GM10266 (cell line): ENCODE results near the gene NHERF1.

Experiments
- DNase-seq: peaks from one replicate; pipeline ENCODE4 v3.0.0; 2012; ENCODE audit errors: extremely low spot score
- TF ChIP-seq, protein P1 (sequence below): IDR thresholded peaks from 2 replicates; pipeline ENCODE4 v1.5.1; 2012; ENCODE audit warnings: mild to moderate bottlenecking, low read depth; ENCODE audit not compliant: control insufficient read depth, insufficient read depth; ENCODE audit errors: missing control alignments

The NHERF1 gene

DNA sequence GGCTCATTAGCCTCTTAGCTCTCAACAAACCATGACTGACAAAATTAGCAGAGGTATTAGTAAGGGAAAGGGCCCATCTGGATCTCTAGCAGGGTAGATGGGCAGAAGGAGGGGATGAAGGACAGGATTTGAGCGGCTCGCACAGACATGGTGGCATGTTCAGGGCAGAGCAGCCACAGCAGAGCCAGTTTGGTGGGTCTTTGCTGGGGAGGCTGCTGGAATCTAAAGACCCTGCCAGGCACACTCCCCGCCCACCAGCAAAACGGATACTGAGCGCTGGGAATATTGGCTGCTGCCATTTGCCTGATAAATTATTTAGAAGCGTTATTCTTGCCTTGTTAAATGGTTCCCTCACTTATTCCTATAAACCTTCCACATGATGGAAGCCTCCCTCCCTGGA is 48.4 kb downstream of the NHERF1 start:
- no peak for DNase-seq
- TF ChIP-seq, protein P1, sequence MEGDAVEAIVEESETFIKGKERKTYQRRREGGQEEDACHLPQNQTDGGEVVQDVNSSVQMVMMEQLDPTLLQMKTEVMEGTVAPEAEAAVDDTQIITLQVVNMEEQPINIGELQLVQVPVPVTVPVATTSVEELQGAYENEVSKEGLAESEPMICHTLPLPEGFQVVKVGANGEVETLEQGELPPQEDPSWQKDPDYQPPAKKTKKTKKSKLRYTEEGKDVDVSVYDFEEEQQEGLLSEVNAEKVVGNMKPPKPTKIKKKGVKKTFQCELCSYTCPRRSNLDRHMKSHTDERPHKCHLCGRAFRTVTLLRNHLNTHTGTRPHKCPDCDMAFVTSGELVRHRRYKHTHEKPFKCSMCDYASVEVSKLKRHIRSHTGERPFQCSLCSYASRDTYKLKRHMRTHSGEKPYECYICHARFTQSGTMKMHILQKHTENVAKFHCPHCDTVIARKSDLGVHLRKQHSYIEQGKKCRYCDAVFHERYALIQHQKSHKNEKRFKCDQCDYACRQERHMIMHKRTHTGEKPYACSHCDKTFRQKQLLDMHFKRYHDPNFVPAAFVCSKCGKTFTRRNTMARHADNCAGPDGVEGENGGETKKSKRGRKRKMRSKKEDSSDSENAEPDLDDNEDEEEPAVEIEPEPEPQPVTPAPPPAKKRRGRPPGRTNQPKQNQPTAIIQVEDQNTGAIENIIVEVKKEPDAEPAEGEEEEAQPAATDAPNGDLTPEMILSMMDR: no peak

DNA sequence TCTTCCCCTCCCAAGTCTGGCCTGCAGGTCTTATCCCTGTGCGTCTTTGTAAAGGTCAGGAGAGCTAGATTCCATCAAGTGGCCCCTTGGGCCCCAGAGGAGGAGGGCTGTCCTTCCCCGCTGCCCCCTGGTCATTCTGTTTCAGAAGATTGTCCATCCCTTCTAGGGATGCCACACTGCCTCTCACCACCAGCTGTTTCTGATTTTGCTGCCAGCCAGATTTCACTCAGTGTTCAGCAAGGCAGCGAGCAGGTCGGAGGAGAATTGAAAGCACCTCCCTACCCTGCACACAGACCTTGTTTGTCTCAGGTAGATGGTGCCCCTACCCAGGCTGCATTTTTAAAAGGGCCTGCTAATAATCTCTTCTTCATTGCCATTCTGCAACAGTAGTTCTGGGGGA is 49.4 kb downstream of the NHERF1 start:
- TF ChIP-seq, protein P1: no peak
- no peak for DNase-seq

DNA sequence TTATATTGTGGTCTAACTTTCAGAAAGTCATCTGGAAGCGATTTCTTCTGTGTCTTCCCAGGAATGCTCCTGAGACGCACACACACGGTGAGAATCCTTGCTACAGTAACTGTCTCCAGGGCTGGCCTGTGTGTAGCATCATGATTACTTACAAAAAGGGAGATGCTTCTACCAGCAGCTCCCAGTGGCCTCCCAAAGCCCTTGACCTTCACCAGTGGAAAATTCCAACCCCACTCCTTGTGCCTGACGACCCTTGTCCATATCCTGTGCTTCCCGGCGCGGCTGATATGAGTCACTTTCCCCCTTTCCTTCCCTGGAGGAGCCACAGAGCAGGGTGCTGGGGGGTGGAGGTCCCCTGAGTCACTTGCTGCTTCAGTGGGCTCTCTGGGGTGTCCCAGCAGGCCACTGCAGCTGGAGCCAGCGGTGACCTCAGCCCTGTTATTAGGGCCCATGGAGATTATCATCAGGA is 49.8 kb downstream of the NHERF1 start:
- TF ChIP-seq, protein P1: no peak
- no peak for DNase-seq

DNA sequence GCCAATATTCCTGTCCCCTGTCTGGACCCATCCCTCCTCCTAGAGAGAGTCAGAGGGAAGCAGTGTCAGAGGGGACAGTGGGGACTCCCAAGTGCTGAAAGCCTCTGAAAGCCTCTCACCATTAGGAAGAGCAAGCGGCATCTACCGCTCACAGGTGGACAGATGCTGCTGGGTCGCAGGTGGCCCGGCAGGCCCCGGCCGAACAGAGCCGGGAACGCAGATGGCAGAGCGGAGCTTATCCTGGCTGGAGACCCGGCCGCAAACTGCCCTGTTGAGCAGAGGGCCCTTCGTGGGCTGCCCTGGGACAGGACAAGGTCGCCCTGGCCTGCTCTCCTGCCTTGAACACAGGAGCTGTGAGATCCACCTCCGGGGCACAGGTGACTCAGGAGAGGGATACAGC is 50.7 kb downstream of the NHERF1 start:
- TF ChIP-seq, protein P1: no peak
- no peak for DNase-seq

DNA sequence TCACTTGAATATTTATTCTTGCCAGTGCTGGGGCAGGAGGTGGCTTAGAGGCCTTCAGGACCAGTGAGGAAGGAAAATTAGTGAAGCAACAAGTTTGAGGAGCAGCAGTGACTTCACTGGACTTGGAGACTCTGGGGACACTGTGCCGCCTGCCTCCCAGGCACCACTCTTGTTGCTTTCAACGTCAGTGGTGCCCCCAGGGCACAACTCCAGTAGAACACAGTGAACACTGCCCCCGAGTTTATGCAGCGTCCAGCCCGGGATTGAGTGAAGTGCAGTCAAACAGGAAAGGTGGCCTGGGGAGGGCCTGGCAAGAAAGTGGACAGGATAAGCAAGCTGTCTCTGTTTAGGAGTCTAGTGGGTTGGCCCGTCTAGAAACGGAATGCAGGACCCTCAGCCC is 52.1 kb downstream of the NHERF1 start:
- TF ChIP-seq, protein P1: no peak
- no peak for DNase-seq

DNA sequence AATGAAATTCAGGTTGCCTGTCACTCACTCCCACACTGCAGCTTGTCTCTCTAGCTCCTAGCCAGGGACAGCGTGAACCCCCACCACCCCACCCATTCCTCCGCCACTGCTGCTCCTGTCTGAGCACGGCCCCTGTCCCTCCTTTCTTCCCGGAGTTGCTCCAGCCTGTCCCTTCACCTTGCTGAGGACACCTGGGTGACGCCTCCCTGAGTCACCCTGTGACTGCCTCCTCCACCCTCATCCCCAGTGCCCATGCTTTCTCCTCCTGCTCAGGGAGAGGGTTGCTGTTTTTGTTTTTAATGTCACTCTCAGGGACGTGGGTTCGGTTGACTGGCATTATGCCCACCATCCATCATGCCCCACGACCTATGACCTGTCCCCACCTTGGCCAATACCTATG is 53.5 kb downstream of the NHERF1 start:
- TF ChIP-seq, protein P1: no peak
- no peak for DNase-seq

DNA sequence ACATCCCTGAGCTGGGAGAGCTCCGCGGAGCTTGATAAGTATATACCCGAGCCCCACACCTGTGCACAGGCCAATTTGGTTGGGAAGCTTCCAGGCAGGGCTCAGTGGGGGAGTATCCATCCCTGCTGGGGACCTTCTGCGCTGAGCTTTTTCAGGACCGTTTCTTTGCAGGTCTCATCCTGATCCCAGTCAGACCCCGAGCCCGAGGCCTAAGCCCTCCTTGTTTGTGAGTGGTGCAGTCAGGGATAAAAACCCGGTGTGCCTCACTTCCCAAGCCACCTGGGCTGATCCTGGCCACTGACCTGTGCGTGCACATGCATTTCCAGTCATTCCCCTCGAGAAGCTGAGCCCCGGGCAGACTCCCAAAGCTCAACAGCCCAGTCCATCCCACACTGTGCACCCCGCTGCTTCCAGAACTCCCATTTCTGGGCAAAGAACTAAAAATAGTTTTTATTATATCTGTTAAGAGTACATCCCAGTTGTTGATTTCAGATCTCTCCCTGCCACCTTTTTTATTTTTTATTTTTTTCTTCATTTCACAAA is 55.0 kb downstream of the NHERF1 start:
- DNase-seq: no peak
- TF ChIP-seq, protein P1: no peak
